Measurements from ENCODE around the gene KLK2.

- TF ChIP-seq CTCF (IDR thresholded peaks at IDR 0.05; ENCODE audit: low read depth, low read length): no peak
- no peak for TF ChIP-seq MAX (IDR thresholded peaks at IDR 0.05; ENCODE audit: low read depth, low read length)
Measured at GRCh38 chr19:50877338-50877737, 4.1 kb downstream of the KLK2 start.

All from NB4 (cell line).